CD4-positive, alpha-beta T cell (primary cell): ENCODE results near the gene TLCD3A. TPM values are rescaled to one million over a fixed set of nuclear protein-coding genes. Genes with fewer than 3 reads are reported as not detected.

Experiments
- ATAC-seq: fragments of 200-7000 bp; cut with Tn5 transposase; one replicate; pipeline ENCODE4 v1.10.0; 2022; ENCODE audit warnings: mild to moderate bottlenecking; ENCODE audit not compliant: poor library complexity
- CTCF ChIA-PET: fragments of 350-600 bp; sonication (Branson Sonifier 250); formaldehyde crosslinking; loops from one replicate; lab custom pipeline; 2021; ENCODE audit warnings: antibody characterized with exemption, inconsistent platforms; lab: Charles Lee
- POLR2A ChIA-PET: fragments of 350-600 bp; sonication (Branson Sonifier 250); formaldehyde crosslinking; loops from one replicate; lab custom pipeline; 2021; ENCODE audit warnings: antibody characterized with exemption, inconsistent platforms; lab: Charles Lee
- DNase-seq, 14 experiments: peaks; one replicate each; pipeline ENCODE4 v3.0.0-alpha.2; 2013 to 2020; ENCODE audit warnings: mixed read lengths in 2 of 14
- H3K27ac ChIP-seq, 2 donors: one replicate each; pipeline versions ENCODE4 v1.5.1 to v1.7.0; 2013; ENCODE audit warnings: low read length in 2 of 2, low read depth in 1 of 2, mild to moderate bottlenecking in 1 of 2
- H3K27me3 ChIP-seq, 2 experiments: 1 replicate in 1 of 2; 2 replicates in 1 of 2; pipeline versions ENCODE4 v1.6.1 to v1.7.0; 2013; ENCODE audit warnings: low read length in 2 of 2, control low read depth in 1 of 2, mild to moderate bottlenecking in 1 of 2, moderate library complexity in 1 of 2; ENCODE audit not compliant: insufficient read depth in 2 of 2, control insufficient read depth in 1 of 2
- H3K36me3 ChIP-seq: one replicate; pipeline ENCODE4 v1.6.1; 2013; ENCODE audit warnings: low read length, control low read depth; ENCODE audit not compliant: insufficient read depth
- H3K4me1 ChIP-seq: one replicate; pipeline ENCODE4 v1.6.1; 2013; ENCODE audit warnings: low read length, control low read depth; ENCODE audit not compliant: insufficient read depth
- H3K4me3 ChIP-seq: one replicate; pipeline ENCODE4 v1.5.1; 2013; ENCODE audit warnings: mild to moderate bottlenecking, low read length, moderate library complexity
- H3K9me3 ChIP-seq, 2 experiments: 1 replicate in 1 of 2; 2 replicates in 1 of 2; pipeline versions ENCODE4 v1.6.1 to v1.7.0; 2013; ENCODE audit warnings: low read length in 2 of 2, mild to moderate bottlenecking in 2 of 2, control low read depth in 1 of 2, moderate library complexity in 1 of 2; ENCODE audit not compliant: control insufficient read depth in 1 of 2, insufficient read depth in 1 of 2
- H3K27ac Mint-ChIP-seq: one replicate; pipeline ENCODE4 v1.8.0; 2020; ENCODE audit warnings: mixed read lengths
- H3K27me3 Mint-ChIP-seq: one replicate; pipeline ENCODE4 v1.8.0; 2021; ENCODE audit warnings: mixed read lengths
- H3K36me3 Mint-ChIP-seq: one replicate; pipeline ENCODE4 v1.8.0; 2021; ENCODE audit warnings: low read depth, mixed read lengths
- H3K4me1 Mint-ChIP-seq: one replicate; pipeline ENCODE4 v1.8.0; 2021; ENCODE audit warnings: low read depth, mixed read lengths
- H3K4me3 Mint-ChIP-seq: one replicate; pipeline ENCODE4 v1.8.0; 2020; ENCODE audit warnings: mild to moderate bottlenecking, mixed read lengths
- H3K9me3 Mint-ChIP-seq: one replicate; pipeline ENCODE4 v1.8.0; 2020; ENCODE audit warnings: mixed read lengths
- CTCF ChIP-seq: fragments of 200-600 bp; IDR thresholded peaks from one replicate; pipeline ENCODE4 v1.8.0; 2022; ENCODE audit warnings: antibody characterized with exemption, mild to moderate bottlenecking
- intact Hi-C, 2 experiments: fragments of 100-400 bp; cut with DNase I in 1 of 2; cut with micrococcal nuclease in 1 of 2; formaldehyde crosslinking; loops; one replicate each; pipeline versions ENCODE4 v1.15.1 to v1.9.0; 2023 to 2025; cut with DNase I, micrococcal nuclease
- polyA plus RNA-seq, 2 donors: library from polyadenylated mRNA; unstranded; fragments of 120-200 nt; gene quantifications; one replicate each; pipeline ENCODE4 v1.2.1, GENCODE V29; 2013
- total RNA-seq, 174 experiments: library from RNA in 2 of 174; stranded (reverse) in 2 of 174; gene quantifications; one replicate each; pipeline ENCODE4 v1.2.3 and lab custom pipeline; 2021 to 2026

TLCD3A gene
- total RNA-seq: under 1 TPM; 0.63 to 0.75 TPM
- 0.75 TPM for polyA plus RNA-seq (2013, experiment 1 of 2)
- 1.6 TPM for polyA plus RNA-seq (2013, experiment 2 of 2)
- total RNA-seq (lab: John Stamatoyannopoulos, UW): 0.18 to 42.6 (median 1.6) reads per million in 172 experiments

GRCh38 chr17:732067-732901 is at the start of gene TLCD3A:
Gene TLCD3A (plus strand): TSS chr17:732596. CDS start chr17:732648, 52 bp downstream.
- no peaks in the 10 kb centered on the region for H3K36me3 ChIP-seq
- H3K4me3 Mint-ChIP-seq: peak within 1 kb of the TSS; percentile 87
- DNase-seq (peak in 11 of 14 experiments; percentile 16 to 75 (median 46)), ATAC-seq (peak; percentile 68)
- H3K27ac ChIP-seq: no peak within 1 kb of the TSS
- no peaks in the 10 kb centered on the region for H3K9me3 Mint-ChIP-seq
- intact Hi-C loops: loop anchor here in 1 of 2 experiments (2.0 kb wide), 1 partner anchor 19 kb away; no protein-coding TSS in a partner anchor
- no peaks in the 10 kb centered on the region for H3K9me3 ChIP-seq
- H3K4me1 ChIP-seq: peaks cover 14% of the 10 kb centered on the region
- H3K4me3 ChIP-seq: peak within 1 kb of the TSS; percentile 52
- ChIA-PET POLR2A (interaction anchor here (1.3 kb wide), 1 partner anchor 18 kb away, joined by 4 read pairs; no protein-coding TSS in a partner anchor), CTCF (no interaction called here)
- H3K36me3 Mint-ChIP-seq: no peaks in the 10 kb centered on the region
- H3K4me1 Mint-ChIP-seq: peaks cover 7% of the 10 kb centered on the region
- H3K27me3 Mint-ChIP-seq: peaks cover 26% of the 10 kb centered on the region
- no peak within 1 kb of the TSS for H3K27ac Mint-ChIP-seq
- peaks cover 8 to 13% of the 10 kb centered on the region in 2 experiments for H3K27me3 ChIP-seq
- no peak for TF ChIP-seq CTCF

- no peaks in the 10 kb centered on the region for H3K27me3 ChIP-seq
- Mint-ChIP-seq H3K27ac (no peak overlapping the region), H3K9me3 (no peaks in the 10 kb centered on the region), H3K4me1 (peaks cover 28% of the 10 kb centered on the region), H3K36me3 (peaks cover 53% of the 10 kb centered on the region), H3K27me3 (no peaks in the 10 kb centered on the region), H3K4me3 (no peak overlapping the region)
- POLR2A ChIA-PET: interaction anchor here (1.0 kb wide), 1 partner anchor 271 kb away, joined by 3 read pairs; no protein-coding TSS in a partner anchor
- TF ChIP-seq CTCF: no peak
- H3K9me3 ChIP-seq: no peaks in the 10 kb centered on the region
- H3K36me3 ChIP-seq: no peaks in the 10 kb centered on the region
- H3K4me3 ChIP-seq: no peak overlapping the region
- intact Hi-C loops: no loop called here
- no peak for ATAC-seq
- CTCF ChIA-PET: no interaction called here
- DNase-seq: no peak
- peaks cover 6% of the 10 kb centered on the region for H3K4me1 ChIP-seq
- no peak overlapping the region for H3K27ac ChIP-seq
These were observed 49.4 kb upstream of the TLCD3A start for GRCh38 chr17:683040-683439.

GRCh38 chr17:683499-684254 is 48.7 kb upstream of the TLCD3A start:
- DNase-seq: no peak
- no peak for TF ChIP-seq CTCF
- Histone ChIP-seq H3K4me3 (no peak overlapping the region), H3K27me3 (no peaks in the 10 kb centered on the region), H3K4me1 (peaks cover 6% of the 10 kb centered on the region), H3K9me3 (no peaks in the 10 kb centered on the region), H3K36me3 (peaks cover 2% of the 10 kb centered on the region), H3K27ac (no peak overlapping the region)
- ChIA-PET POLR2A (interaction anchor here (1.0 kb wide), 1 partner anchor 271 kb away, joined by 3 read pairs; no protein-coding TSS in a partner anchor), CTCF (interaction anchor here (0.6 kb wide), 1 partner anchor 13 kb away, joined by 5 read pairs; no protein-coding TSS in a partner anchor)
- H3K27ac Mint-ChIP-seq: no peak overlapping the region
- intact Hi-C loops: no loop called here
- no peaks in the 10 kb centered on the region for H3K27me3 Mint-ChIP-seq
- H3K4me1 Mint-ChIP-seq: peaks cover 32% of the 10 kb centered on the region
- no peak for ATAC-seq
- H3K36me3 Mint-ChIP-seq: peaks cover 58% of the 10 kb centered on the region
- no peak overlapping the region for H3K4me3 Mint-ChIP-seq
- no peaks in the 10 kb centered on the region for H3K9me3 Mint-ChIP-seq
